HFFc6 (cell line): Measurements from ENCODE around the gene MAPRE2. TPM values are rescaled to one million over a fixed set of nuclear protein-coding genes. Genes with fewer than 3 reads are reported as not detected.

Source experiments
- DNase-seq: peaks from one replicate; pipeline ENCODE4 v3.0.0-alpha.2; 2018
- H3K27ac Mint-ChIP-seq: 2 replicates; pipeline ENCODE4 v1.8.0; 2020; ENCODE audit warnings: mild to moderate bottlenecking, mixed read lengths
- H3K27me3 Mint-ChIP-seq: 2 replicates; pipeline ENCODE4 v1.8.0; 2021; ENCODE audit warnings: mild to moderate bottlenecking, moderate library complexity, mixed read lengths; ENCODE audit not compliant: insufficient read depth
- H3K36me3 Mint-ChIP-seq: 2 replicates; pipeline ENCODE4 v1.8.0; 2021; ENCODE audit warnings: low read depth, mixed read lengths
- H3K4me1 Mint-ChIP-seq: 2 replicates; pipeline ENCODE4 v1.8.0; 2020; ENCODE audit warnings: low read depth, mixed read lengths
- H3K4me3 Mint-ChIP-seq: 2 replicates; pipeline ENCODE4 v1.8.0; 2020; ENCODE audit warnings: mild to moderate bottlenecking, moderate library complexity, mixed read lengths
- H3K9me3 Mint-ChIP-seq: 2 replicates; pipeline ENCODE4 v1.8.0; 2020; ENCODE audit warnings: mild to moderate bottlenecking, mixed read lengths
- CTCF ChIP-seq: fragments of 200-600 bp; sonication (generic); IDR thresholded peaks from 2 replicates; pipeline ENCODE4 v1.5.0; 2021; ENCODE audit warnings: antibody characterized with exemption, mild to moderate bottlenecking
- total RNA-seq, 6 experiments: library from RNA; stranded (reverse); fragmentation: NEBNext Ultra II Directional; extraction: Animal tissue kit (Norgen Biotek cat#: 25700); gene quantifications; 2 replicates in 1 of 6; 3 replicates in 5 of 6; pipeline ENCODE4 v1.2.3, GENCODE V29; 2021

The MAPRE2 gene
- total RNA-seq, 6 experiments from 2014 or later: 22.4 to 39.1 (median 24.4) TPM

GRCh38 chr18:35121531-35121930 is 80.3 kb downstream of the MAPRE2 start:
- no peak for DNase-seq
- Mint-ChIP-seq H3K4me3 (no peak overlapping the region), H3K9me3 (no peaks in the 10 kb centered on the region; the same call in 1 of the 2 replicates), H3K27me3 (no peaks in the 10 kb centered on the region), H3K36me3 (no peaks in the 10 kb centered on the region), H3K27ac (no peak overlapping the region), H3K4me1 (peaks cover 23% of the 10 kb centered on the region)
- no peak for TF ChIP-seq CTCF

GRCh38 chr18:35122586-35123224 is 81.5 kb downstream of the MAPRE2 start:
- Mint-ChIP-seq H3K36me3 (no peaks in the 10 kb centered on the region), H3K4me1 (peaks cover 12% of the 10 kb centered on the region), H3K9me3 (no peaks in the 10 kb centered on the region; the same call in 1 of the 2 replicates), H3K4me3 (no peak overlapping the region), H3K27me3 (no peaks in the 10 kb centered on the region), H3K27ac (no peak overlapping the region)
- TF ChIP-seq CTCF: no peak; the same call in 1 of the 2 replicates
- no peak for DNase-seq

GRCh38 chr18:35123811-35124210 is 82.6 kb downstream of the MAPRE2 start:
- Mint-ChIP-seq H3K27me3 (no peaks in the 10 kb centered on the region), H3K36me3 (peaks cover 5% of the 10 kb centered on the region; the same call in 1 of the 2 replicates), H3K4me1 (peaks cover under 1% of the 10 kb centered on the region; the same call in 1 of the 2 replicates), H3K9me3 (no peaks in the 10 kb centered on the region; the same call in 1 of the 2 replicates), H3K4me3 (no peak overlapping the region), H3K27ac (no peak overlapping the region)
- TF ChIP-seq CTCF: no peak
- no peak for DNase-seq

- Mint-ChIP-seq H3K4me3 (no peak overlapping the region), H3K36me3 (peaks cover 11% of the 10 kb centered on the region; the same call in 1 of the 2 replicates), H3K27ac (no peak overlapping the region), H3K9me3 (no peaks in the 10 kb centered on the region), H3K27me3 (no peaks in the 10 kb centered on the region), H3K4me1 (peaks cover 11% of the 10 kb centered on the region)
- peak; percentile 54 for TF ChIP-seq CTCF
- peak; percentile 25 for DNase-seq
These were observed 86.0 kb downstream of the MAPRE2 start for GRCh38 chr18:35127201-35127600.

- H3K36me3 Mint-ChIP-seq: peaks cover 11% of the 10 kb centered on the region; the same call in 1 of the 2 replicates
- no peaks in the 10 kb centered on the region for H3K9me3 Mint-ChIP-seq
- H3K4me3 Mint-ChIP-seq: no peak overlapping the region
- no peak overlapping the region for H3K27ac Mint-ChIP-seq
- no peaks in the 10 kb centered on the region for H3K27me3 Mint-ChIP-seq
- DNase-seq: no peak
- TF ChIP-seq CTCF: no peak
- peaks cover 11% of the 10 kb centered on the region for H3K4me1 Mint-ChIP-seq
These were observed 87.5 kb downstream of the MAPRE2 start for GRCh38 chr18:35128675-35129074.
